Mammary epithelial cell (primary cell): ENCODE measurements around the gene LCN15.

Experiments
- CTCF ChIP-seq, 2 donors: IDR thresholded peaks in 1 of 2; conservative IDR thresholded peaks in 1 of 2; 2 replicates each; pipeline ENCODE4 v1.5.1; 2011 to 2012; ENCODE audit warnings: inconsistent platforms in 2 of 2, low read length in 2 of 2, mild to moderate bottlenecking in 2 of 2, control low read depth in 1 of 2, low read depth in 1 of 2; ENCODE audit not compliant: insufficient read depth in 1 of 2; ENCODE audit errors: extremely low read depth in 1 of 2
- EZH2 ChIP-seq: IDR thresholded peaks from 2 replicates; pipeline ENCODE4 v1.6.1; 2012; ENCODE audit warnings: low read length, inconsistent platforms, borderline replicate concordance

DNA sequence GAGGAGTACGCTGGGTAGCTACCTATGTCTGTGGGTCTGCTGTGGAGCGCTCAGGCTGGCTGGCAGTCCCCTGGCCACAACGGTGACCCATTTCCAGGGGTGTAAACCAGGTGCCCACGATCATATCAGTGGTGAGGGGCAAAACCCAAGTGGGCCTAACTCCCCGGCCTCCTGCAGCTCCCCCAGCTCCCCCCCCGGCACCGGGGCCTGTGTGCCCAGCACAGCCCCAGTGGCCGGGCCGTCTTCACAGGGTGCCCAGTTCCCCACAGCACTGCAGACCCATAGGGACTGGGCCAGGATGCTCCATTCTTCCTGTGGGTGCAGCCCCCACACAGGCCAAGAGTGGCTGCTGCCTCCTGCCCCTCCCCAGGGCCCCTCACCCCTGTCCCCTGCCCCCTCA is 5.3 kb downstream of the LCN15 start:
- no peak for TF ChIP-seq CTCF (conservative IDR thresholded peaks at IDR 0.05 in 1 of 2, IDR thresholded peaks at IDR 0.05 in 1 of 2; ENCODE audit: extremely low read depth in 1 of 2, insufficient read depth in 1 of 2, low read depth in 1 of 2, low read length in 2 of 2)
- TF ChIP-seq EZH2: no peak
